H9 (cell line): ENCODE measurements around the gene C1orf141. TPM values are rescaled to one million over a fixed set of nuclear protein-coding genes. Genes with fewer than 3 reads are reported as not detected.

Source experiments
- DNase-seq: peaks from one replicate; pipeline ENCODE4 v3.0.0-alpha.2; 2017
- H2AFZ ChIP-seq: one replicate; pipeline ENCODE4 v1.6.1; 2013; ENCODE audit warnings: mild to moderate bottlenecking, low read length, control low read depth, moderate library complexity
- H2AK5ac ChIP-seq: 2 replicates; pipeline ENCODE4 v1.6.1; 2013; ENCODE audit warnings: low read length, control low read depth, mixed read lengths; ENCODE audit not compliant: insufficient read length
- H2BK120ac ChIP-seq: one replicate; pipeline ENCODE4 v1.6.1; 2013; ENCODE audit warnings: low read depth, mild to moderate bottlenecking, low read length, control low read depth, inconsistent platforms; ENCODE audit not compliant: poor library complexity, severe bottlenecking
- H2BK12ac ChIP-seq: 2 replicates; pipeline ENCODE4 v1.6.1; 2013; ENCODE audit warnings: low read length, control low read depth, mixed read lengths, low read depth; ENCODE audit not compliant: insufficient read length
- H2BK15ac ChIP-seq: 2 replicates; pipeline ENCODE4 v1.6.1; 2013; ENCODE audit warnings: low read depth, low read length, control low read depth
- H2BK20ac ChIP-seq: one replicate; pipeline ENCODE4 v1.6.1; 2013; ENCODE audit warnings: low read depth, mild to moderate bottlenecking, low read length, control low read depth, inconsistent platforms; ENCODE audit not compliant: poor library complexity, severe bottlenecking
- H2BK5ac ChIP-seq: 2 replicates; pipeline ENCODE4 v1.6.1; 2013; ENCODE audit warnings: low read length, control low read depth, mixed read lengths; ENCODE audit not compliant: insufficient read length
- H3K14ac ChIP-seq: 2 replicates; pipeline ENCODE4 v1.6.1; 2013; ENCODE audit warnings: low read length, control low read depth; ENCODE audit not compliant: insufficient read depth
- H3K18ac ChIP-seq: 2 replicates; pipeline ENCODE4 v1.6.1; 2013; ENCODE audit warnings: low read depth, mild to moderate bottlenecking, mixed read lengths, low read length, control low read depth; ENCODE audit not compliant: insufficient read length
- H3K23ac ChIP-seq: 2 replicates; pipeline ENCODE4 v1.6.1; 2013; ENCODE audit warnings: low read length, control low read depth, mixed read lengths, low read depth; ENCODE audit not compliant: insufficient read length
- H3K23me2 ChIP-seq: 2 replicates; pipeline ENCODE4 v1.6.1; 2013; ENCODE audit warnings: low read depth, mild to moderate bottlenecking, mixed read lengths, low read length, control low read depth; ENCODE audit not compliant: insufficient read length, poor library complexity, severe bottlenecking
- H3K27ac ChIP-seq: 2 replicates; pipeline ENCODE4 v1.5.1; 2013; ENCODE audit warnings: low read length, control low read depth, mixed read lengths, low read depth; ENCODE audit not compliant: insufficient read length
- H3K27me3 ChIP-seq: 2 replicates; pipeline ENCODE4 v1.6.1; 2013; ENCODE audit warnings: low read length, control low read depth, inconsistent platforms; ENCODE audit not compliant: insufficient read depth
- H3K4ac ChIP-seq: 2 replicates; pipeline ENCODE4 v1.6.1; 2013; ENCODE audit warnings: low read depth, mild to moderate bottlenecking, control low read depth, inconsistent platforms, low read length, moderate library complexity
- H3K4me1 ChIP-seq: 2 replicates; pipeline ENCODE4 v1.6.1; 2013; ENCODE audit warnings: low read length, control low read depth, inconsistent platforms; ENCODE audit not compliant: insufficient read depth
- H3K4me2 ChIP-seq: 2 replicates; pipeline ENCODE4 v1.6.1; 2013; ENCODE audit warnings: low read length, control low read depth, mixed read lengths; ENCODE audit not compliant: insufficient read length, insufficient read depth
- H3K56ac ChIP-seq: 2 replicates; pipeline ENCODE4 v1.6.1; 2013; ENCODE audit warnings: low read depth, mild to moderate bottlenecking, mixed read lengths, low read length, control low read depth; ENCODE audit not compliant: insufficient read length
- H3K79me1 ChIP-seq: 2 replicates; pipeline ENCODE4 v1.6.1; 2013; ENCODE audit warnings: low read depth, mild to moderate bottlenecking, moderate library complexity, low read length, control low read depth, inconsistent platforms; ENCODE audit not compliant: insufficient read depth, poor library complexity, severe bottlenecking
- H3K79me2 ChIP-seq: 2 replicates; pipeline ENCODE4 v1.6.1; 2013; ENCODE audit warnings: low read length, control low read depth, inconsistent platforms; ENCODE audit not compliant: insufficient read depth
- H3K9ac ChIP-seq: 2 replicates; pipeline ENCODE4 v1.6.1; 2013; ENCODE audit warnings: low read length, control low read depth, mixed read lengths; ENCODE audit not compliant: insufficient read length; ENCODE audit errors: extremely low read depth
- H3K9me3 ChIP-seq: one replicate; pipeline ENCODE4 v1.6.1; 2013; ENCODE audit warnings: low read depth, low read length, inconsistent platforms; ENCODE audit not compliant: control insufficient read depth
- H3T11ph ChIP-seq: one replicate; pipeline ENCODE4 v1.6.1; 2013; ENCODE audit warnings: mild to moderate bottlenecking, low read length, control low read depth, inconsistent platforms
- H4K20me1 ChIP-seq: one replicate; pipeline ENCODE4 v1.6.1; 2013; ENCODE audit not compliant: control insufficient read depth, insufficient read length, insufficient read depth
- H4K5ac ChIP-seq: 2 replicates; pipeline ENCODE4 v1.6.1; 2013; ENCODE audit warnings: low read depth, mild to moderate bottlenecking, mixed read lengths, low read length, control low read depth; ENCODE audit not compliant: insufficient read length
- H4K8ac ChIP-seq: replicated peaks from 2 replicates; pipeline ENCODE4 v1.6.1; 2013; ENCODE audit warnings: low read length, control low read depth, mixed read lengths, low read depth; ENCODE audit not compliant: insufficient read length
- H4K91ac ChIP-seq: 2 replicates; pipeline ENCODE4 v1.6.1; 2013; ENCODE audit warnings: low read depth, mild to moderate bottlenecking, moderate library complexity, mixed read lengths, low read length, control low read depth; ENCODE audit not compliant: insufficient read length
- H3K27ac Mint-ChIP-seq, 3 experiments: 2 replicates in 2 of 3; 3 replicates in 1 of 3; pipeline ENCODE4 v1.8.0; 2020 to 2021; ENCODE audit warnings: mixed read lengths in 3 of 3, mild to moderate bottlenecking in 1 of 3, moderate library complexity in 1 of 3
- H3K27me3 Mint-ChIP-seq: 2 replicates; pipeline ENCODE4 v1.8.0; 2021; ENCODE audit warnings: low read depth, mild to moderate bottlenecking, moderate library complexity, mixed read lengths
- H3K36me3 Mint-ChIP-seq, 3 experiments: 2 replicates in 2 of 3; 3 replicates in 1 of 3; pipeline ENCODE4 v1.8.0; 2020 to 2021; ENCODE audit warnings: low read depth in 3 of 3, mixed read lengths in 3 of 3; ENCODE audit not compliant: insufficient read depth in 1 of 3
- H3K4me1 Mint-ChIP-seq, 2 experiments: 2 replicates each; pipeline ENCODE4 v1.8.0; 2020; ENCODE audit warnings: mixed read lengths in 2 of 2
- H3K4me3 Mint-ChIP-seq, 2 experiments: 2 replicates in 1 of 2; 3 replicates in 1 of 2; pipeline ENCODE4 v1.8.0; 2020 to 2021; ENCODE audit warnings: mild to moderate bottlenecking in 2 of 2, mixed read lengths in 2 of 2, moderate library complexity in 1 of 2
- H3K9me3 Mint-ChIP-seq, 2 experiments: 2 replicates in 1 of 2; 3 replicates in 1 of 2; pipeline ENCODE4 v1.8.0; 2020; ENCODE audit warnings: mild to moderate bottlenecking in 2 of 2, mixed read lengths in 2 of 2, moderate library complexity in 1 of 2
- CTCF ChIP-seq: fragments of 200-600 bp; sonication (generic); conservative IDR thresholded peaks from 3 replicates; pipeline ENCODE4 v1.8.0; 2021; ENCODE audit warnings: antibody characterized with exemption, mild to moderate bottlenecking
- WGBS: extraction: QIAGEN DNeasy Blood & Tissue Kit; methylation state at CpG from one replicate; pipeline ENCODE4 v1.1.7; 2013; ENCODE audit warnings: missing lambda C conversion rate, low lambda C conversion rate, mixed read lengths; ENCODE audit not compliant: insufficient read length; ENCODE audit errors: extremely low coverage; 5-methylcytosine and 5-hydroxymethylcytosine counted together
- total RNA-seq: library from RNA; stranded (reverse); gene quantifications from 2 replicates; pipeline ENCODE4 v1.2.1, GENCODE V29; 2021

The C1orf141 gene
- total RNA-seq, 1 experiment from 2014 or later = not detected

GRCh38 chr1:67051196-67051595, 83.6 kb downstream of the C1orf141 start:
- no peak overlapping the region for H2AFZ ChIP-seq
- no peak overlapping the region for H2AK5ac ChIP-seq
- no peaks in the 10 kb centered on the region for H3K79me2 ChIP-seq
- H3K27me3 ChIP-seq = no peaks in the 10 kb centered on the region
- no peak for DNase-seq
- H3K23me2 ChIP-seq = no peaks in the 10 kb centered on the region
- H4K20me1 ChIP-seq = no peaks in the 10 kb centered on the region
- H3K4me1 Mint-ChIP-seq = peaks cover 15 to 17% of the 10 kb centered on the region in 2 experiments
- H4K91ac ChIP-seq = no peak overlapping the region
- H2BK12ac ChIP-seq = no peak overlapping the region
- no peak overlapping the region for H3K27ac Mint-ChIP-seq
- H3K9ac ChIP-seq = no peak overlapping the region
- H3T11ph ChIP-seq = no peak overlapping the region
- H3K23ac ChIP-seq = no peak overlapping the region
- H4K8ac ChIP-seq = no peak overlapping the region
- H3K4me3 Mint-ChIP-seq = no peak overlapping the region
- no peak overlapping the region for H2BK120ac ChIP-seq
- no peaks in the 10 kb centered on the region for H3K9me3 Mint-ChIP-seq
- H3K9me3 ChIP-seq = no peaks in the 10 kb centered on the region
- no peaks in the 10 kb centered on the region; the same call in 1 of the 2 replicates for H3K27me3 Mint-ChIP-seq
- no peak overlapping the region for H3K56ac ChIP-seq
- H3K27ac ChIP-seq = no peak overlapping the region
- H4K5ac ChIP-seq = no peak overlapping the region
- no CpG with 5 or more reads among the region's 4 CpGs for WGBS
- H2BK5ac ChIP-seq = no peak overlapping the region
- no peak overlapping the region for H3K4me2 ChIP-seq
- H2BK20ac ChIP-seq = no peak overlapping the region
- H2BK15ac ChIP-seq = no peak overlapping the region
- no peak for TF ChIP-seq CTCF
- H3K18ac ChIP-seq = no peak overlapping the region
- no peaks in the 10 kb centered on the region for H3K79me1 ChIP-seq
- H3K36me3 Mint-ChIP-seq = peaks cover 0 to 7% (median 0%) of the 10 kb centered on the region in 3 experiments; a peak in 4 of 7 replicates
- H3K4ac ChIP-seq = no peak overlapping the region
- no peak overlapping the region for H3K14ac ChIP-seq
- H3K4me1 ChIP-seq = peaks cover 2% of the 10 kb centered on the region; the same call in 1 of the 2 replicates
